Astrocyte of the cerebellum (primary cell): Measurements from ENCODE around the gene ABHD1.

Experiments
- DNase-seq: peaks from one replicate; pipeline ENCODE4 v3.0.0-alpha.2; 2011; ENCODE audit warnings: low read depth
- H3K4me3 ChIP-seq: 2 replicates; pipeline ENCODE4 v1.5.1; 2011; ENCODE audit warnings: mild to moderate bottlenecking, low read depth, low read length, moderate library complexity
- in situ Hi-C: cut with HindIII; loops from 2 replicates; pipeline ENCODE4 v1.10.0; 2017; ENCODE audit warnings: low sequenced_read_pairs
- TF ChIP-seq, protein P1 (sequence below): IDR thresholded peaks from 2 replicates; pipeline ENCODE4 v1.5.1; 2012; ENCODE audit warnings: low read length, low read depth, moderate library complexity, mild to moderate bottlenecking; ENCODE audit errors: missing control alignments

The ABHD1 gene

DNA sequence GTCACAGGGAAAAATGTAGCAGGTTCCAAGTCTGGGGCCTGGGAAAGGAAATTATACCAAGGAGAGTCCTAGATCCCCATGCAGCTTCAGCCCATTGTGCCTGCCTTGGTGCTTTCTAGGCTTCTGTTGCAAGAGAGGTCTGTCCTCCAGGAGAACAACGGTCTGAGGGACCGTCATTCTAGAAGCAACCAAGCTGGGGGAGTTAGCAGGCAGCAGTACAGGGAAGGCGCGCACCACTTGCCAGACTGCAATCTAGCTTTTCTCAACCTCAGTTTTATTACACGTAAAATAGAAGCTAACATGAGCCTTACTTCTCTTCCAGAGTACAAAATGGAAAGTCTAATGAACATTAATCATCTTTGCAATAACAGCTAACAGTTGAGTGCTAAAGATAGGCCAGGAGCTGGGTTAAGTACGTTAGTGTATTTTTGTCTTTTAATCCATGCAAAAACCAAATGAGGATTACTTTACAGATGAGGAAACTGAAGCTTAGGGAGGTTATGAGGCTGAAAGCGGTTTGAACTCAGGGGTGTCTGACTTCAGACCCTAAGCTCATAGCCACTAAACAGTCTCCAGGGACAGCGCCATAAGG is 27.1 kb downstream of the ABHD1 start:
- in situ Hi-C loops: no loop called here
- TF ChIP-seq, protein P1, sequence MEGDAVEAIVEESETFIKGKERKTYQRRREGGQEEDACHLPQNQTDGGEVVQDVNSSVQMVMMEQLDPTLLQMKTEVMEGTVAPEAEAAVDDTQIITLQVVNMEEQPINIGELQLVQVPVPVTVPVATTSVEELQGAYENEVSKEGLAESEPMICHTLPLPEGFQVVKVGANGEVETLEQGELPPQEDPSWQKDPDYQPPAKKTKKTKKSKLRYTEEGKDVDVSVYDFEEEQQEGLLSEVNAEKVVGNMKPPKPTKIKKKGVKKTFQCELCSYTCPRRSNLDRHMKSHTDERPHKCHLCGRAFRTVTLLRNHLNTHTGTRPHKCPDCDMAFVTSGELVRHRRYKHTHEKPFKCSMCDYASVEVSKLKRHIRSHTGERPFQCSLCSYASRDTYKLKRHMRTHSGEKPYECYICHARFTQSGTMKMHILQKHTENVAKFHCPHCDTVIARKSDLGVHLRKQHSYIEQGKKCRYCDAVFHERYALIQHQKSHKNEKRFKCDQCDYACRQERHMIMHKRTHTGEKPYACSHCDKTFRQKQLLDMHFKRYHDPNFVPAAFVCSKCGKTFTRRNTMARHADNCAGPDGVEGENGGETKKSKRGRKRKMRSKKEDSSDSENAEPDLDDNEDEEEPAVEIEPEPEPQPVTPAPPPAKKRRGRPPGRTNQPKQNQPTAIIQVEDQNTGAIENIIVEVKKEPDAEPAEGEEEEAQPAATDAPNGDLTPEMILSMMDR: no peak
- no peak overlapping the region for H3K4me3 ChIP-seq
- DNase-seq: no peak

DNA sequence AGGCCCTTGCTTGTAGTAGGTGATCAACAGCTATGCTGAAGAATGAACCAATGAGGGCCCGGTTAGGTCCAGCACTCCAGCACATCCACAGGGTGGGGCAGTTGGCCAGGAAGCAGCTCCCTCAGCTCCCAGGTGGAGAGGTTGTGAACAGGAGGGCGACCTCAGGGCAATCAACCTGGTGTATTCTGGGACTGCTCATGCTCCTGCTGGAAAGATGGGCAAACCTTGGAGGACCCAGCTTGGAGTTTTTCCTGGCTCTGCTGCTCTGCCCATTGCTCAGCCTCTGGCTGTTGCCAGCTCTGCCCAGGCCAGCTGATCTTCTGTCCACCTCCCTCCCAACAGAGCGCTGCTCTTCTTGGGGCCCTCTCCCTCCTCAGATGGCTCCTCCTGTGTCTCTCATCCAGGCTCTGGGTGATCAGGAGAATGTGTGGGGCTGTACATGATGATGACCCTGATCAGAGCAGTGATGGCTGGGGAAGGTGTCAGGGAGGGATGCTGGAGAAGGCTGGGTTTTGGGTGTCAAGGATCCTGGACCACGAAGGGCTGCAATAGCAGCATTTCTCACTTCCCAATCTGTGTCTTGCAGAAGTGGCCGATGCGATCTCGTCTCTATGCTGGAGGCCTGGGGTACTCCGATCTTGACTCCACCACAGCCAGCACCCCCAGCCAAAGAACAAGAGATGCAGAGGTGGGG is 28.6 kb downstream of the ABHD1 start:
- TF ChIP-seq, protein P1: no peak
- no peak for DNase-seq
- in situ Hi-C loops: no loop called here
- no peak overlapping the region for H3K4me3 ChIP-seq

DNA sequence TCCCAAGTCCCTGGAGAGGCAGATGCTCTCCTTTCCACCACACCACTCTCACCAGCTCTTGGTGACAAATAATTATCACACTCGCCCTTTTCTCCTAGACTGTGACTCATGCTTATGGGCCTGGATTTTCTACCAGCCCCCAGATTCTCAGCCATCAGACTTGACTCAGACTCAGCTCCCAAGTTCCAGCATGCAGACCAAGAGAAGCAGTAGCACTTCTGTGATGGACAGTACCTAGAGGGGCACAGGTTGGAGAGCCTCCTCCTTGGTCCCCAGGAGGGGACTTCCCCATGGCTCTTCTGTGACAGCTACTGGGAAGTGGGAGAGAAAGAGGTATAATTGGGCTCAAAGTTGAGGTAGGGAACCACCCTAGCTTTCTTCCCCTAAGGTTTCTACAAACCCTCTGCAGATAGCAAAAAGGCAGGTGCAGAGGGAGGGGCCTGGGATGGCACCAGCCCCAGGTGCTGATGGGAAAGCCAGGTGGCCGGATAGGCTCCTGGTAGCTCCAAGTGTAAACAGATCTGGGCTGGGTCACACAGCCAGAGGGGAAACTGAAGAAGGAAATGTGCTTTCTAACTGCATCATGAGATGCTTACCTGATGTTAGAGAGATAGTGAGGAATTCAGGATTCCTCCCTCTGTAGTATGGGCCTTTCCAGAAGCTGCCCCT is 29.3 kb downstream of the ABHD1 start:
- TF ChIP-seq, protein P1: no peak
- H3K4me3 ChIP-seq: no peak overlapping the region
- in situ Hi-C loops: no loop called here
- DNase-seq: no peak

- TF ChIP-seq, protein P1: no peak
- in situ Hi-C loops: no loop called here
- H3K4me3 ChIP-seq: no peak overlapping the region
- DNase-seq: no peak
Measured at GRCh38 chr2:27154488-27154887, 30.9 kb downstream of the ABHD1 start.

- H3K4me3 ChIP-seq: no peak overlapping the region
- DNase-seq: no peak
- in situ Hi-C loops: no loop called here
- TF ChIP-seq, protein P1: no peak
Measured at GRCh38 chr2:27155069-27155520, 31.5 kb downstream of the ABHD1 start.

DNA sequence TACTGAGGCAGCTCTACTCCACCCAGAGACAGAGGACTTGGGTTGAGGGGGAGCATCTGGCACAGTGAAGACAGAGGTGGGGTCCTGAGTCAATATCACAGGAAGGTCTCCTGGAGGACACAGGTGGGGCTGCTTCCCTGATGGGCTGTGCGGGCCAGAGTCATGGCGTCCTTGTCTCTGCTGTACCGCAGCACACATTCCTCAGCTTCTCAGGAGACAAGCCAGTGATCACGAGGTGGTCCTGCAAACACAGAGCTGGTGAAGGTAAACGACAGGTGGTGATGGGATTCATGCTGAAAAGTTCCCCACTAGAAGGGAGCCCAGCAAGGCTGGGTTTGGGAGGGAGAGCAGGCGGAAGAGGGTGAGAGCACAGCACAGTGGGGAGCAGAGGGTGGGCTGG is 34.9 kb downstream of the ABHD1 start:
- H3K4me3 ChIP-seq: no peak overlapping the region
- no peak for DNase-seq
- TF ChIP-seq, protein P1: no peak
- in situ Hi-C loops: no loop called here
